ENCODE results near the gene CRADD. TPM values are rescaled to one million over a fixed set of nuclear protein-coding genes. Genes with fewer than 3 reads are reported as not detected.

The CRADD gene
- total RNA-seq, 1 experiment from 2014 or later = 7.6 TPM

DNA sequence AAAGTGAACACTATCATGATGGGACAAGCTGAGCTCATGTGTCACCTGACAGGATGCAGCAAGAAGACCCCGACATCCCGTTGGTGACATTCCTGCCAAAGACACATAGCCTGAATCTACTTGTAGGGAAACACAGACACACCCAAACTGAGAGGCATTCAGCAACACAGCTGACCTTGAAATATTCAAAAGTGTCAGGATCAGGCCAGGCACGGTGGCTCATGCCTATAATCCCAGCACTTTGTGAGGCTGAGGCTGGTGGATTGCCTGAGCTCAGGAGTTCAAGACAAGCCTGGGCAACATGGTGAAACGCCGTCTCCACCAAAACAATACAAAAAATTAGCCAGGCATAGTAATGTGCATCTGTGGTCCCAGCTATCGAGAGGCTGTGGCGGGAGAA lies 239.2 kb downstream of the CRADD start:
- H2BK15ac ChIP-seq (ENCODE audit: low read depth, low read length) = no peak overlapping the region
- H3K18ac ChIP-seq (ENCODE audit: insufficient read length, low read depth, low read length) = no peak overlapping the region
- no peak overlapping the region for H2BK20ac ChIP-seq (ENCODE audit: low read depth, low read length, poor library complexity, severe bottlenecking)
- no peaks in the 10 kb centered on the region for H3K9me3 Mint-ChIP-seq
- no peak overlapping the region for H3K14ac ChIP-seq (ENCODE audit: insufficient read depth, low read length)
- no peak overlapping the region for H2AK5ac ChIP-seq (ENCODE audit: insufficient read length, low read length)
- H3K4me2 ChIP-seq (ENCODE audit: insufficient read depth, insufficient read length, low read length) = no peak overlapping the region
- no peak overlapping the region for H3K27ac ChIP-seq (ENCODE audit: insufficient read length, low read depth, low read length)
- H2BK5ac ChIP-seq (ENCODE audit: insufficient read length, low read length) = no peak overlapping the region
- no peak overlapping the region for H3K9ac ChIP-seq (ENCODE audit: extremely low read depth, insufficient read length, low read length)
- no peak overlapping the region for H2AFZ ChIP-seq (ENCODE audit: low read length)
- H3K79me2 ChIP-seq (ENCODE audit: insufficient read depth, low read length) = no peaks in the 10 kb centered on the region
- no peak overlapping the region for H4K8ac ChIP-seq (replicated peaks; ENCODE audit: insufficient read length, low read depth, low read length)
- no peak for DNase-seq
- H3K4me1 Mint-ChIP-seq = no peaks in the 10 kb centered on the region; a peak in 1 of 4 replicates
- H3K23me2 ChIP-seq (ENCODE audit: insufficient read length, low read depth, low read length, poor library complexity, severe bottlenecking) = no peaks in the 10 kb centered on the region
- H4K20me1 ChIP-seq (ENCODE audit: control insufficient read depth, insufficient read depth, insufficient read length) = no peaks in the 10 kb centered on the region
- H3K27me3 ChIP-seq (ENCODE audit: insufficient read depth, low read length) = no peaks in the 10 kb centered on the region
- H3K79me1 ChIP-seq (ENCODE audit: insufficient read depth, low read depth, low read length, poor library complexity, severe bottlenecking) = no peaks in the 10 kb centered on the region
- WGBS (ENCODE audit: extremely low coverage, insufficient read length, low lambda C conversion rate) = no CpG with 5 or more reads among the region's 7 CpGs
- H3K36me3 Mint-ChIP-seq (ENCODE audit: insufficient read depth in 1 of 3, low read depth in 3 of 3) = no peaks in the 10 kb centered on the region
- H3K23ac ChIP-seq (ENCODE audit: insufficient read length, low read depth, low read length) = no peak overlapping the region
- H3K4me1 ChIP-seq (ENCODE audit: insufficient read depth, low read length) = no peaks in the 10 kb centered on the region
- no peak overlapping the region for H2BK12ac ChIP-seq (ENCODE audit: insufficient read length, low read depth, low read length)
- H2BK120ac ChIP-seq (ENCODE audit: low read depth, low read length, poor library complexity, severe bottlenecking) = no peak overlapping the region
- H3T11ph ChIP-seq (ENCODE audit: low read length) = no peak overlapping the region
- H3K9me3 ChIP-seq (ENCODE audit: control insufficient read depth, low read depth, low read length) = no peaks in the 10 kb centered on the region
- no peak overlapping the region for H3K27ac Mint-ChIP-seq
- H3K4ac ChIP-seq (ENCODE audit: low read depth, low read length) = no peak overlapping the region
- no peak overlapping the region for H3K4me3 Mint-ChIP-seq
- H4K5ac ChIP-seq (ENCODE audit: insufficient read length, low read depth, low read length) = no peak overlapping the region
- H4K91ac ChIP-seq (ENCODE audit: insufficient read length, low read depth, low read length) = no peak overlapping the region
- H3K27me3 Mint-ChIP-seq (ENCODE audit: low read depth) = no peaks in the 10 kb centered on the region
- no peak overlapping the region for H3K56ac ChIP-seq (ENCODE audit: insufficient read length, low read depth, low read length)
- TF ChIP-seq, protein P1, sequence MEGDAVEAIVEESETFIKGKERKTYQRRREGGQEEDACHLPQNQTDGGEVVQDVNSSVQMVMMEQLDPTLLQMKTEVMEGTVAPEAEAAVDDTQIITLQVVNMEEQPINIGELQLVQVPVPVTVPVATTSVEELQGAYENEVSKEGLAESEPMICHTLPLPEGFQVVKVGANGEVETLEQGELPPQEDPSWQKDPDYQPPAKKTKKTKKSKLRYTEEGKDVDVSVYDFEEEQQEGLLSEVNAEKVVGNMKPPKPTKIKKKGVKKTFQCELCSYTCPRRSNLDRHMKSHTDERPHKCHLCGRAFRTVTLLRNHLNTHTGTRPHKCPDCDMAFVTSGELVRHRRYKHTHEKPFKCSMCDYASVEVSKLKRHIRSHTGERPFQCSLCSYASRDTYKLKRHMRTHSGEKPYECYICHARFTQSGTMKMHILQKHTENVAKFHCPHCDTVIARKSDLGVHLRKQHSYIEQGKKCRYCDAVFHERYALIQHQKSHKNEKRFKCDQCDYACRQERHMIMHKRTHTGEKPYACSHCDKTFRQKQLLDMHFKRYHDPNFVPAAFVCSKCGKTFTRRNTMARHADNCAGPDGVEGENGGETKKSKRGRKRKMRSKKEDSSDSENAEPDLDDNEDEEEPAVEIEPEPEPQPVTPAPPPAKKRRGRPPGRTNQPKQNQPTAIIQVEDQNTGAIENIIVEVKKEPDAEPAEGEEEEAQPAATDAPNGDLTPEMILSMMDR (conservative IDR thresholded peaks at IDR 0.05) = no peak

Data from H9 (cell line).